Thyroid gland (tissue), 4 donors: Measurements from ENCODE around the gene SLC41A2.

ENCODE experiments used
- CTCF ChIP-seq, 6 experiments: fragments of 200-600 bp in 3 of 6; fragments of 450-650 bp in 3 of 6; sonication (generic) in 3 of 6; IDR thresholded peaks; one replicate each; pipeline ENCODE4 v1.5.1; 2016 to 2019; ENCODE audit warnings: antibody characterized with exemption in 6 of 6, mild to moderate bottlenecking in 2 of 6, inconsistent platforms in 1 of 6, moderate library complexity in 1 of 6
- POLR2A ChIP-seq, 2 donors: fragments of 450-650 bp; IDR thresholded peaks; one replicate each; pipeline ENCODE4 v1.6.1; 2017; ENCODE audit warnings: antibody characterized with exemption in 2 of 2, mild to moderate bottlenecking in 2 of 2, moderate library complexity in 1 of 2

GRCh38 chr12:104964856-104965205 lies 6.7 kb upstream of the SLC41A2 start:
- TF ChIP-seq CTCF (IDR thresholded peaks at IDR 0.05) (no peak), POLR2A (IDR thresholded peaks at IDR 0.05) (no peak)
